Lower lobe of right lung (tissue), 2 donors: Measurements from ENCODE around the gene POLR2E. TPM values are rescaled to one million over a fixed set of nuclear protein-coding genes. Genes with fewer than 3 reads are reported as not detected.

Experiments
- ATAC-seq, 2 donors: fragments of 200-7000 bp; cut with Tn5 transposase; one replicate each; pipeline ENCODE4 v1.9.1; 2020 to 2022; ENCODE audit warnings: mild to moderate bottlenecking in 2 of 2, moderate library complexity in 2 of 2
- DNase-seq: peaks from one replicate; pipeline ENCODE4 v3.0.0-alpha.2; 2020
- H3K27ac ChIP-seq: fragments of 200-600 bp; one replicate; pipeline ENCODE4 v1.8.0; 2022
- H3K27me3 ChIP-seq: fragments of 200-600 bp; one replicate; pipeline ENCODE4 v1.8.0; 2022; ENCODE audit warnings: low read depth
- H3K36me3 ChIP-seq: fragments of 200-600 bp; one replicate; pipeline ENCODE4 v1.8.0; 2022; ENCODE audit warnings: mild to moderate bottlenecking
- H3K4me1 ChIP-seq: fragments of 200-600 bp; one replicate; pipeline ENCODE4 v1.8.0; 2022
- H3K4me3 ChIP-seq: fragments of 200-600 bp; one replicate; pipeline ENCODE4 v1.8.0; 2022; ENCODE audit warnings: mild to moderate bottlenecking
- H3K9me3 ChIP-seq: fragments of 200-600 bp; one replicate; pipeline ENCODE4 v1.8.0; 2022
- CTCF ChIP-seq: fragments of 200-600 bp; IDR thresholded peaks from one replicate; pipeline ENCODE4 v1.8.0; 2022; ENCODE audit warnings: antibody characterized with exemption, mild to moderate bottlenecking
- intact Hi-C: fragments of 100-400 bp; cut with DNase I; formaldehyde crosslinking; loops from one replicate; pipeline ENCODE4 v1.11.0; 2022
- total RNA-seq: library from RNA; stranded (reverse); fragmentation: NEBNext Ultra II Directional; extraction: Animal tissue kit (Norgen Biotek cat#: 25700); gene quantifications from one replicate; pipeline ENCODE4 v1.2.1, GENCODE V29; 2021
- donor health status: DM: no; HTN: yes; CAD: no; lungs with severe emphysema.

POLR2E gene
- total RNA-seq, 1 donor from 2014 or later = 158 TPM

- Histone ChIP-seq H3K4me3 (peak overlapping the region; percentile 29), H3K4me1 (peaks cover 20% of the 10 kb centered on the region), H3K9me3 (no peaks in the 10 kb centered on the region), H3K27ac (no peak overlapping the region), H3K27me3 (no peaks in the 10 kb centered on the region), H3K36me3 (peaks cover 86% of the 10 kb centered on the region)
- no peak for ATAC-seq
- intact Hi-C loops = no loop called here
- no peak for TF ChIP-seq CTCF
- no peak for DNase-seq
These were observed 12.0 kb downstream of the POLR2E start for GRCh38 chr19:1082928-1083816.

- H3K4me3 ChIP-seq = peak overlapping the region; percentile 29
- ATAC-seq (peak; percentile 91 to 92), DNase-seq (peak; percentile 93)
- no peak overlapping the region for H3K27ac ChIP-seq
- no peak for TF ChIP-seq CTCF
- no peaks in the 10 kb centered on the region for H3K27me3 ChIP-seq
- no peaks in the 10 kb centered on the region for H3K9me3 ChIP-seq
- H3K4me1 ChIP-seq = peaks cover 18% of the 10 kb centered on the region
- H3K36me3 ChIP-seq = peaks cover 79% of the 10 kb centered on the region
- intact Hi-C loops = no loop called here
These were observed 12.8 kb downstream of the POLR2E start for GRCh38 chr19:1082165-1082927.

- no peak overlapping the region for H3K27ac ChIP-seq
- no peak for ATAC-seq
- DNase-seq = no peak
- intact Hi-C loops = no loop called here
- TF ChIP-seq CTCF = no peak
- H3K27me3 ChIP-seq = no peaks in the 10 kb centered on the region
- no peaks in the 10 kb centered on the region for H3K9me3 ChIP-seq
- H3K4me3 ChIP-seq = peak overlapping the region; percentile 25
- peaks cover 74% of the 10 kb centered on the region for H3K36me3 ChIP-seq
- H3K4me1 ChIP-seq = peaks cover 26% of the 10 kb centered on the region
These were observed 13.6 kb downstream of the POLR2E start for GRCh38 chr19:1081301-1082164.

GRCh38 chr19:1080360-1081161, 14.6 kb downstream of the POLR2E start:
- no peak for DNase-seq
- intact Hi-C loops = no loop called here
- Histone ChIP-seq H3K36me3 (peaks cover 64% of the 10 kb centered on the region), H3K9me3 (no peaks in the 10 kb centered on the region), H3K4me1 (peaks cover 36% of the 10 kb centered on the region), H3K27me3 (no peaks in the 10 kb centered on the region), H3K27ac (no peak overlapping the region), H3K4me3 (no peak overlapping the region)
- ATAC-seq = no peak
- TF ChIP-seq CTCF = no peak
